ENCODE data around the gene EVI5L. TPM values are rescaled to one million over a fixed set of nuclear protein-coding genes. Genes with fewer than 3 reads are reported as not detected.
"Not testable (repeated sequence)": the region's sequence is repeated elsewhere in the genome, so short reads cannot be mapped to it uniquely, and the experiment has no call there.

Gene EVI5L
- total RNA-seq, 1 donor from 2014 or later: 17.2 TPM

DNA sequence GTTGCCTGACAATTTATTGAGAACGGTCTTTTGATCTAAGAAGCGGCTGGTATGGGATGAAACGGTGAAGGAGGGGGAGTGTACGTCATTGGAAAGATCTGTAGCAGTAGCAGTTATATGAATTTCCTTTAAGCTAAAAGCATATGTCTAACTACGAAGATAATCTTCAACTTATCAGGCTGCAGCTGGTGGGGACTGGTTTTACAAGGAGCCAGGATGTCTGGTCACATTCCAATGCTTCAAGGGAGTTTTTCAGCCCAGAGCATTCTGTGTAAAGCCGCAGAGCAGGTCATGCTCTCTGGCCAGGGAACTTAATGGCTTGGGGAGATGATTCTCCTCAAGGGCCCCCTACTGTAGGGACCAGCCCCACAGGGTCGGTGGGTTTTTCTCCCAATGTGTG is 37.7 kb upstream of the EVI5L start:
- intact Hi-C loops (cut with DNase I): no loop called here
- no peak for DNase-seq (ENCODE audit: extremely low spot score in 2 of 2)
- peaks cover 9% of the 10 kb centered on the region for H3K4me1 ChIP-seq
- no peak overlapping the region for H3K27ac ChIP-seq
- no peak for TF ChIP-seq POLR2A (IDR thresholded peaks at IDR 0.05)
- TF ChIP-seq, protein P1, sequence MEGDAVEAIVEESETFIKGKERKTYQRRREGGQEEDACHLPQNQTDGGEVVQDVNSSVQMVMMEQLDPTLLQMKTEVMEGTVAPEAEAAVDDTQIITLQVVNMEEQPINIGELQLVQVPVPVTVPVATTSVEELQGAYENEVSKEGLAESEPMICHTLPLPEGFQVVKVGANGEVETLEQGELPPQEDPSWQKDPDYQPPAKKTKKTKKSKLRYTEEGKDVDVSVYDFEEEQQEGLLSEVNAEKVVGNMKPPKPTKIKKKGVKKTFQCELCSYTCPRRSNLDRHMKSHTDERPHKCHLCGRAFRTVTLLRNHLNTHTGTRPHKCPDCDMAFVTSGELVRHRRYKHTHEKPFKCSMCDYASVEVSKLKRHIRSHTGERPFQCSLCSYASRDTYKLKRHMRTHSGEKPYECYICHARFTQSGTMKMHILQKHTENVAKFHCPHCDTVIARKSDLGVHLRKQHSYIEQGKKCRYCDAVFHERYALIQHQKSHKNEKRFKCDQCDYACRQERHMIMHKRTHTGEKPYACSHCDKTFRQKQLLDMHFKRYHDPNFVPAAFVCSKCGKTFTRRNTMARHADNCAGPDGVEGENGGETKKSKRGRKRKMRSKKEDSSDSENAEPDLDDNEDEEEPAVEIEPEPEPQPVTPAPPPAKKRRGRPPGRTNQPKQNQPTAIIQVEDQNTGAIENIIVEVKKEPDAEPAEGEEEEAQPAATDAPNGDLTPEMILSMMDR (IDR thresholded peaks at IDR 0.05): no peak
- no peaks in the 10 kb centered on the region for H3K36me3 ChIP-seq
- H3K27me3 ChIP-seq: no peaks in the 10 kb centered on the region
- H3K9me3 ChIP-seq: no peaks in the 10 kb centered on the region
- H3K4me3 ChIP-seq: no peak overlapping the region

DNA sequence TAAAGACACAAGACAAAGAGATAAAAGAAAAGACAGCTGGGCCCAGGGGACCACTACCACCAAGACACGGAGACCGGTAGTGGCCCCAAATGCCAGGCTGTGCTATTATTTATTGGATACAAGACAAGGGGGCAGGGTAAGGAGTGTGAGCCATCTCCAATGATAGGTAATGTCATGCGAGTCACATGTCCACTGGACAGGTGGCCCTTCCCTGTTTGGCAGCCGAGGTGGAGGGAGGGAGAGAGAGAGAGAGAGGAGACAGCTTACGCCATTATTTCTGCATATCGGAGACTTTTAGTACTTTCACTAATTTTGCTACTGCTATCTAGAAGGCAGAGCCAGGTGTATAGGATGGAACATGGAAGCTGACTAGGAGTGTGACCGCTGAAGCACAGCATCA is 37.3 kb upstream of the EVI5L start:
- H3K4me3 ChIP-seq; H3K36me3 ChIP-seq; H3K9me3 ChIP-seq; H3K4me1 ChIP-seq; DNase-seq (ENCODE audit: extremely low spot score in 2 of 2); H3K27ac ChIP-seq; intact Hi-C loops (cut with DNase I); H3K27me3 ChIP-seq: not testable (repeated sequence)

DNA sequence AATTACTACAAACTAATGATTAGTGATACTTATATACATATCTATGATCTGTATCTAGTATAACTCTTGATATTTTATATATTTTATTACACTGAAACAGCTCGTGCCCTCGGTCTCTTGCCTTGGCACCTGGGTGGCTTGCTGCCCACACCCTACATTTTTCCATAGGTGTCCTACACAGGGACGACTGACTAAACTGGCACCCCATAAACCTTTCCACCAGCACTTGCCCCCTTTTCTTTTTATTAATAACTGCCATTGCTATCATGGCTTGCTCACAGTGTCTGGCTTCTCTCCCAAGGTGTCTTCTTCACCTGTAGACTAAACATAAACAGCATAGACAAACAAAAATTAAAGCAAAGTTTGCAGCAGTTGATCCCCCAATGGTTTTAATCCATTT is 36.5 kb upstream of the EVI5L start:
- no peak overlapping the region for H3K4me3 ChIP-seq
- TF ChIP-seq, protein P1 (IDR thresholded peaks at IDR 0.05): no peak
- TF ChIP-seq POLR2A (IDR thresholded peaks at IDR 0.05): no peak
- no peak for TF ChIP-seq POLR2AphosphoS5 (IDR thresholded peaks at IDR 0.05; ENCODE audit: insufficient read depth in 1 of 2, low read depth in 1 of 2)
- H3K27me3 ChIP-seq: no peaks in the 10 kb centered on the region
- no peaks in the 10 kb centered on the region for H3K9me3 ChIP-seq
- no peaks in the 10 kb centered on the region for H3K36me3 ChIP-seq
- peaks cover 9% of the 10 kb centered on the region for H3K4me1 ChIP-seq
- no peak overlapping the region for H3K27ac ChIP-seq
- DNase-seq (ENCODE audit: extremely low spot score in 2 of 2): no peak
- intact Hi-C loops (cut with DNase I): no loop called here

DNA sequence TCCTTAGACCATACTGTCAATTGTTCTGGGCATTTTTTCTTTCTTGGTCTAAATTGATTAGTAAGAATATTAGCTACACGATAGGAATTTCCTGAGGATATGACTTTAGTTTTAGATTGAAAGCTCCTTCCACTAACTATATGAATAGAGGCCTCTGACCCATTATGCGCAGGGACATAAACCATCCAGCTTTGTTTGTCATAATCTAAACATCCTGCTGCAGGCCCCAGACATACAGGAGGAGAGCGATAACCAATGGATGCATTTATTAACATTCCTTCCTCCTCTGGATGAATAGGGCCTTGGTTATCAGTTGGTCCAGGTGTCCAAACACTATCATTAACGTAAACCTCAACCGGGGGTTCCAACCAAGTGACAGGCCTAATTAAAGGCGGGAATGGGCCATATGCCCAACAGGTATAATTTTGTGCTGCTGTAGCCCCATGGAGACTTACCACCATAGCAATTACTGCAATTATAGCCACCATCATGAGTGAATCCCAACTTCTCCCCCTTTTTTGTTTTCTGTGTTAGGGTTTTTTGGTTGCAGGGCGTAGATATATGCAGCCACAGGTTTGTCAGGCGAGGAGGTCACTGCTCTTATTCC is 34.4 kb upstream of the EVI5L start:
- H3K27me3 ChIP-seq: no peaks in the 10 kb centered on the region
- no peak overlapping the region for H3K4me3 ChIP-seq
- intact Hi-C loops (cut with DNase I): no loop called here
- no peak overlapping the region for H3K27ac ChIP-seq
- H3K9me3 ChIP-seq: no peaks in the 10 kb centered on the region
- DNase-seq (ENCODE audit: extremely low spot score in 2 of 2): no peak
- TF ChIP-seq POLR2A (IDR thresholded peaks at IDR 0.05): no peak
- H3K4me1 ChIP-seq: peaks cover 5% of the 10 kb centered on the region
- H3K36me3 ChIP-seq: no peaks in the 10 kb centered on the region

DNA sequence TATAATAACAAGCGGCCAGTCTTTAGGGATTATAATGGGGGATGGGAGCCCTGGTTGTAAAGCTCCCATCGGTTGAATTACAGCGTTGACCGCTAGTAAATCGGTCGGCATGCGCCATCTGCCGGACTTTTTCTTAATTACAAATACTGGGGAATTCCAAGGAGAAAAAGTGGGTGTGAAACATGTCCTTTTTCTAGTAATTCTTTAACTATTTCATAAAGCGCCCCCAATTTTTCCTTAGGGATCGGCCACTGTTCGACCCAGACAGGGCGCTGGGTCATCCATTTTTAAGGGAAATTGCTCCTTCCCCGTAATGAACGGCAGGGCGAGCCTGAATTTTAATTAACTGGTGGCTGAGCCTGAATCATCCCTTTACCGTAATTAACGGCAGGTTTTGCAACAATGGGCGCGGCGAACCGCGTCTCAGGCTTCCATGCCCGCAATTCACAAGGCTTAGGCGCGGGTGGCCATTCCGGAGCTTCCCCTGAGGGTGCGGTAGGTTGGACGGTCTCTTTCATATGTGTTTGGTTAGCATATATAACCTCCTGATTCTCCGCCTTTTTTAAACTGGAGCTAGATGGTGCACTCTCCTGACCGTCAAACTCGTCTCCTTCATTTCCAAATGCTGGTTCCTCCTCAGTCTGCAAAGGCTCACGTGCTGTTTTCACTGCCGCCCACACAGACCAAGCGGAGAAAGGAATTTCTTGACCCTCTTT is 30.2 kb upstream of the EVI5L start:
- Histone ChIP-seq H3K27ac (no peak overlapping the region), H3K27me3 (no peaks in the 10 kb centered on the region), H3K4me3 (peak overlapping the region in 1 of 2 donors; percentile 22), H3K9me3 (no peaks in the 10 kb centered on the region), H3K36me3 (no peaks in the 10 kb centered on the region), H3K4me1 (peaks cover 5% of the 10 kb centered on the region)
- DNase-seq (ENCODE audit: extremely low spot score in 2 of 2): no peak
- intact Hi-C loops (cut with DNase I): no loop called here
- TF ChIP-seq, protein P1 (IDR thresholded peaks at IDR 0.05): peak; percentile 49 to 59 (median 51)
- no peak for TF ChIP-seq POLR2A (IDR thresholded peaks at IDR 0.05)
- peak; percentile 27 to 70 for TF ChIP-seq POLR2AphosphoS5 (IDR thresholded peaks at IDR 0.05; ENCODE audit: insufficient read depth in 1 of 2, low read depth in 1 of 2)

DNA sequence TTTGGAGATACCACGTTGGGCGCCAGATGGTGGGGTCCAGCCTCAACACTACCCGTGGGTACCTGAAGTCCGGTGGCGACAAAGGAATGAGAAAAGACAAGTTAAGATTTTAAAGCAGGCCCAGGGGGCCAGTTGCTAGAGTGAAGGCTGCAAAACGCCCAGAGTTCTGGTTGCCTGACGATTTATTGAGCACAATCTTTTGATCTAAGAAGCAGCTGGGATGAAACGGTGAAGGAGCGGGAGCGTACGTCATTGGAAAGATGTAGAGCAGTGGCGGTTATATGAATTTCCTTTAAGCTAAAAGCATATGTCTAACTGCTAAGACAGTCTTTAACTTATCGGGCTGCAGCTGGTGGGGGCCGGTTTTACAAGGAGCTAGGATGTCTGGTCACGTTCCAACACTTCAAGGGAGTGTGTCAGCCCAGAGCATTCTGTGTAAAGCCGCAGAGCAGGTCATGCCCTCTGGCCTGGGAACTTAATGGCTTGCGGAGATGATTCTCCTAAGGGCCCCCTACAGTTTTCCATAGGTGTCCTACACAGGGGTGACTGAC is 28.9 kb upstream of the EVI5L start:
- Histone ChIP-seq H3K4me1 (peaks cover 5% of the 10 kb centered on the region), H3K4me3 (no peak overlapping the region), H3K27ac (no peak overlapping the region), H3K36me3 (no peaks in the 10 kb centered on the region), H3K9me3 (no peaks in the 10 kb centered on the region), H3K27me3 (no peaks in the 10 kb centered on the region)
- TF ChIP-seq POLR2AphosphoS5 (IDR thresholded peaks at IDR 0.05; ENCODE audit: insufficient read depth in 1 of 2, low read depth in 1 of 2) (no peak), POLR2A (IDR thresholded peaks at IDR 0.05) (no peak)
- TF ChIP-seq, protein P1 (IDR thresholded peaks at IDR 0.05): no peak
- DNase-seq (ENCODE audit: extremely low spot score in 2 of 2): no peak
- intact Hi-C loops (cut with DNase I): no loop called here
